B cell (primary cell): Measurements from ENCODE around the gene VPS26B.

ENCODE experiments used
- CTCF ChIP-seq: fragments of 200-600 bp; IDR thresholded peaks from one replicate; pipeline ENCODE4 v1.8.0; 2022; ENCODE audit warnings: antibody characterized with exemption, mild to moderate bottlenecking
- EZH2 ChIP-seq: IDR thresholded peaks from 2 replicates; pipeline ENCODE4 v1.6.1; 2012; ENCODE audit warnings: borderline replicate concordance, low read depth, mild to moderate bottlenecking, moderate library complexity, low read length; ENCODE audit not compliant: insufficient read depth, poor library complexity, severe bottlenecking

GRCh38 chr11:134290646-134291045 lies 66.2 kb downstream of the VPS26B start:
- TF ChIP-seq CTCF (no peak), EZH2 (no peak)
